HG03175 (cell line): Measurements from ENCODE around the gene CDK5.
A peak's percentile ranks its signal among the peaks of the same experiment; 100 is the strongest.
"Not testable (repeated sequence)": the region's sequence is repeated elsewhere in the genome, so short reads cannot be mapped to it uniquely, and the experiment has no call there.

Experiments
- ATAC-seq: cut with Tn5 transposase; IDR thresholded peaks from one replicate; pipeline ENCODE4 v1.9.1; 2021; ENCODE audit warnings: mild to moderate bottlenecking, moderate library complexity; ENCODE audit not compliant: unreplicated experiment

Gene CDK5

DNA sequence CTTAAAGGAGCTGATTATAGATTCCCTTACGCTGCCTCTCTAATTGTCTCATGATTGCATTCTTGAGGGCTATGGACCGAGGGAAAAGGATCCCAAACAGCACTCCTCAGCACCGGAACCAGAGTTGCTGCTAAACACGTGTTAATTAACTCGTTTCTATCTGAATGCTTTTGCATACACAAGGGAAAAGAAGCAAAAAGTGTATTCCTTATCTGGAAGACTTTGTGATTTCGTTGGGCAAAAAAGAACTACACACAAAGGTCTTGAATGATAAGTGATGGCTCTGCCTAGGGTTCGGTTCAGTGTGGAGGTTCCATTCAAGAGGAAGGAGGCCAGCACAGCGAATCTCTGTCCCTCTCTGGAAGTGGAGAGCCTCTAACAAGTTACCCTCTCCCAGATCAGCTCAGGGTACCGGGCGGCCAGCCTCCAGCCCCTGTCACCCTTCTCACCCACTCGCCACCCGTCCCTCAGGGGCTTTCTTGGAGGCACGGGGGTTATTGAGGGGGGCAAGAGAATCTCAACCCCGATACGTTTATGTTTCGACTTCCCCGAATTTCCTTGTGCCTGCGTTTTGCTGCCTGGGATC, 1.2 kb upstream of the CDK5 start:
- no peak for ATAC-seq

DNA sequence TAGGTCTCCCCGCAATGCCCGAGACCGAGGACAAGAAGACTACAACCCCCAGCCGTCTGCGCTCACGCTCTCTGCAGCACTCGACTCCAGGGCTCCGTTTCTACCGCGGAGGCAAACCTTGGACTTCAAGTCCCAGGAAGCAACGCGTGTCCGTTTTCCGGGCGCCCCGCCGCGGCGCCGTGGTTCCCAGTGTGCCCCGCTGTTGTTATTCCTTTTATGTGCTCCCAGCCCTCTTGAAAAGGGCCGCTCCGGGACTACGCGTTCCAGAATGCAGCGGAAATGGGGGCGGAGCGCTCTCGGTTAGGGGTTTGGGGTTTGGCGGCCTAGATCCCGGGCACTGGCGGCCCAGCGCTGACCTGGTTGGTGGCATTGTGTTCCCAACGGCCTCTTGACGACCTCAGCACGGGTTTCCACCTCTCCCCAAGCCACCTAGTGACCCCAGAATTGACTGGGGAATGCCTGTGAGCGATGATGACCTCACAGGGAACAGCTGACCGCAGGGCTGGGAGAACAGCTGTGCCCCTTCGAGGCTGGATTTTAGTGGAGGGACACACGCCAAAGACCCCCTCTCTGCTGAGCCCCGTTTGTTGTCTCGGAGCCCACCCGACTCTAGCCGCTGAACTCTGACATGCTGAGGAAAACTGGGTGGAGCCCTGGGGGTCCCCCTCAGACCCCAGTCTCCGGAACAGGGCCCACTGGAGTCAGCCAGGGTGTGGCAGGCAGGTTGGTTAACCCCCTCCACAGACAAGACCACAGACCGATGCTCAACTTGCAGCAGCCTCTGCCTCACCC, 488 bp upstream of the CDK5 start:
- ATAC-seq = peak; percentile 89

DNA sequence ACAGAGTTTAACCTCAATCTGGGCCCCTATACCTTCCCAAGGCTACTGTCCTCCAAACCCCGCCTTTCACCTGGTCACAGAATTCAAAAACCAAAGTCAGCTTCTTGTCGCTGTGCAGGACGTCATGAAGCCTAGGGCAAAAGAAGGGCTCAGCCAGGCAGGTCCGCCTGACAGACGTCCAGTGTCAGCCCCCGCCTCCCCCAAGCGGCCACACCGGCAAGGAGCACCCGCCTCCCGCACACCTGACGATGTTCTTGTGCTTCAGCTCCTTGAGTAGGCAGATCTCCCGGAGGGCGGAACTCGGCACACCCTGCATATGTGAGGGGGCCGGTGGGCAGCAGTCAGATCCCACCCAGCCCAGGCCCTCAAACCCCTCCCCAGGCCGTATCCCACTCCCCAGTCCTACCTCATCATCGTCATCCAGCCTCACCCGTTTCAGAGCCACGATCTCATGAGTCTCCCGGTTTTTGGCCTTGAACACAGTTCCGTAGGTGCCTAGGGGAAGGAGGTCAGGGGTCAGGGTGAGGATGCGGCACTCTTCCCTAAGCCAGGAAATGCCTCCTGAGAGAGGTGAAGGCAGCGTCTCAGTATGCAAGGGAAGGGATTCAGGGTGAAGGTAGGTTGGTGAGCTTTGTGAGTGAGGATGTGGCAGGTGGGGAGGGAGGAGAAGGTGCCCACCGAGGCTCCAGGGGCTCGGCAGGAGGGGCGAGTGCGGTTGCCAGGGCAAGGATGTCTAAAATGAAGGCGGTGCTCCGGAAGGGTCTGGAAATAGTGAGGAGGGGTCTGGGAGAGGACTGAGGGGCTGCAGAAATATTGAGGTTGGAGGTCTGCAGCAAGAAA, 811 bp downstream of the CDK5 start:
- ATAC-seq = no peak

DNA sequence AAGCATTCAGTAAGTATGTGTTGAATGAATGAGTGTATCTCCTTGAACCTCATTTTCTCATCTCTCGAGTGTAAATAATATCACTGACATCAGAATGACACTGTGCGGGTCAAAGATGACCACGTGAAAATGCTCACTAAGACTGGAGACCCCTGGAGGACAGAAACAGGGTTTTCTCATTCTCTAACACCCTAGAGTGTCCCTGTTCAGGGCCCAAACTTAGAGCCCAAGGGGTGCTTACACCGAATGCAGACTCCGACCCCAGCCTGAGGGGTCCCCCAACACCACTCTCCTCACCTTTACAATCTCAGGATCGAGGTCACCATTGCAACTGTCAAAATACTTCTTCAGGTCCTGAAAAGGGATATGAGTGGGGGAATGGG, 1.4 kb downstream of the CDK5 start:
- no peak for ATAC-seq

DNA sequence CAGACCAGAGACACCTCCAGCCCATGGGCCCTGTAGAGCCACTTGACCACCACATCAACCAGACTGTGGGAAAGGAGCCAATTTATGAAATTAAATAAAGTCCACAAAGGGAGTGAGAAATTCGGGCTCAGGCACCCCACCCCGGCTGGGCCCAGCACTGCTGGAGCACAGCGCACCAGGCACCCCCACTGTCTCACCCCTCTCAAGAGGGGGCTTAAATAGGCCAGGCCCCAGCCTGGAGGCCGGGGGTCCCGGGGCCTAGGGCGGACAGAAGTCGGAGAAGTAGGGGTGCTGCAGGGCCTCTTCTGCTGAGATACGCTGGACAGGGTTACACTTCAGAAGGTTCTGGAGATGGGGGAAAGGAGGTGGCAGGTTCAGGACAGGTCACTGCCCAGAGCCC, 3.9 kb downstream of the CDK5 start:
- no peak for ATAC-seq

DNA sequence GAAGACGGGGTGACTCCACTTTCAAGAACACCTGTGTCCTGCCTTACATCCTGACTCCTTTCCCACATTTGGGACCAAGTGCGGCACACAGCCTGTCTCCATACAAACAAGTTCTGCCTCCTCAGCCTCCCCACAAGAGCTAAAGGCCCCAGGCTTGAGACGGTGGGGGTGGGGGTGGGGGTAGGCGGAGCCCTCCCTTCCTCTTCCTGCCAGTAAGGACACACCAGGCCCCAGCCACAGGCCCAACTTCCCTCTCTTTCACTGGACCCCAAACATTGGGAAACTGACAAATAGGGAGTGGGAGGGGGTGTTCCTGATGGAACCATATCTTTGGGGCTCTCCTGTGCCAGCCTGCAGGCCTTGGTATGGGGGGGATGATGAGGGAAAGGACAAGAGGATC, 4.6 kb downstream of the CDK5 start:
- no peak for ATAC-seq

DNA sequence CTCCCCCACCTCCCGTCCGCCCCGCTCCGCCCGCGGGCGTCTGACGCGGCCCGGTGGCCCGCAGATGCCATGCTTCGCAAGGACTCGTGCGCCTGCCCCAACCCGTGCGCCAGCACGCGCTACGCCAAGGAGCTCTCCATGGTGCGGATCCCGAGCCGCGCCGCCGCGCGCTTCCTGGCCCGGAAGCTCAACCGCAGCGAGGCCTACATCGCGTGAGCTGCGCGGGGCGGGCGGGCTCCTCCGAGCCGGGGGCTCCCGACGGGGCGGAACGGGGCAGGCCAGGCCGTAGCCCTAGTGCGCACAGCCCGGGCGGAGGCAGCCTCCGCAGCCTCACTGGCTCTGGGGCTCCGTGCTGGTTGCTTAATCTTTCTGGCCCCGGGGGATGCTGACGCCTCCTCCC, 6.6 kb downstream of the CDK5 start:
- no peak for ATAC-seq

DNA sequence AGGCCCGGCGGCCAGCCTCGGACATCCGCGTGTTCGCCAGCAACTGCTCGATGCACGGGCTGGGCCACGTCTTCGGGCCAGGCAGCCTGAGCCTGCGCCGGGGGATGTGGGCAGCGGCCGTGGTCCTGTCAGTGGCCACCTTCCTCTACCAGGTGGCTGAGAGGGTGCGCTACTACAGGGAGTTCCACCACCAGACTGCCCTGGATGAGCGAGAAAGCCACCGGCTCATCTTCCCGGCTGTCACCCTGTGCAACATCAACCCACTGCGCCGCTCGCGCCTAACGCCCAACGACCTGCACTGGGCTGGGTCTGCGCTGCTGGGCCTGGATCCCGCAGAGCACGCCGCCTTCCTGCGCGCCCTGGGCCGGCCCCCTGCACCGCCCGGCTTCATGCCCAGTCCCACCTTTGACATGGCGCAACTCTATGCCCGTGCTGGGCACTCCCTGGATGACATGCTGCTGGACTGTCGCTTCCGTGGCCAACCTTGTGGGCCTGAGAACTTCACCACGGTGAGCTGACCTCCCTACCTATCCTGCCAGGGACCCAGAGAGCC, 8.7 kb downstream of the CDK5 start:
- ATAC-seq = no peak

DNA sequence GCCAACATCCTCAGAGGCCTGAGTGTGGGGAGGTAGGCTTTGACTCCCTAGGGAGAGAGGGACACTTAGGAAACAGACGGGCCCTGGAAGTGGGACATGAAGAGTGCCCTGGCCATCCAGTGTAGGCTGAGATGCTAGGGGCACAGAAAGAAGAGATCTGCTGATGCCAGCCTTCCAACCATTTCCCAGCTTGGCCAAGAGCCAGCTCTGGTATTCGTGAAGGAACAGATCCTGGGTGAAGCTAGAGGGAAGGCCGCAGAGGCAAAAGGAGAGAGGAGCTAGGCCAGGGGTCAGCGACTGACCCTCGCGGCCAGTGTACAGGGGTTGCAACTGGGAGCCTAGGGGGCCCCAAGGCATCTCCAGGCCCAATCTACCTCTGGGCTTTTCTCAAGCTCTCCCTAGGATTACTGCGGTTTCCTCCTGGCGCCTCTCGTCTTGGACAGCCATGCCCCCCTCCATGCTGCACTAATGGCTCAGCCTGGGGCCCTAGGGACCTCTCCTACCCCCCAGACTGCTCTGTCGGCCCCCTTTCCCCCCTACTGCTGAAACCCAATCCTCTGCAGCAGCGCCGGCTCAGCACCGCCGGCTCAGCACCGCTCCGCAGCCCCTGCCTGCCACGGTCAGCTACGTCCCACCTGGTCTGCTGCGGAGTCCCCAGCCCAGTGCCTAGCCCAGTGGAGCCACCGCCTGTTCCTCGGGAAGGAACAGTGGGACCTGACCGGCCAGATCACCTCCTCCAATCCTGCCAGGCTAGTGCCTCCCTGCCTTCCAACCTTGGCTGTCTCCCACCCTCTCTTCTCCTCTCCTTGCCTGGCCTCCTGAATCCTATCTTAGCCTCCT, 9.5 kb downstream of the CDK5 start, which contains the start of gene ASIC3:
TSS of gene ASIC3 (plus strand) at position 556 of the 840 bp plus-strand sequence. CDS start 355 bp downstream, outside the sequence.
- no peak for ATAC-seq

DNA sequence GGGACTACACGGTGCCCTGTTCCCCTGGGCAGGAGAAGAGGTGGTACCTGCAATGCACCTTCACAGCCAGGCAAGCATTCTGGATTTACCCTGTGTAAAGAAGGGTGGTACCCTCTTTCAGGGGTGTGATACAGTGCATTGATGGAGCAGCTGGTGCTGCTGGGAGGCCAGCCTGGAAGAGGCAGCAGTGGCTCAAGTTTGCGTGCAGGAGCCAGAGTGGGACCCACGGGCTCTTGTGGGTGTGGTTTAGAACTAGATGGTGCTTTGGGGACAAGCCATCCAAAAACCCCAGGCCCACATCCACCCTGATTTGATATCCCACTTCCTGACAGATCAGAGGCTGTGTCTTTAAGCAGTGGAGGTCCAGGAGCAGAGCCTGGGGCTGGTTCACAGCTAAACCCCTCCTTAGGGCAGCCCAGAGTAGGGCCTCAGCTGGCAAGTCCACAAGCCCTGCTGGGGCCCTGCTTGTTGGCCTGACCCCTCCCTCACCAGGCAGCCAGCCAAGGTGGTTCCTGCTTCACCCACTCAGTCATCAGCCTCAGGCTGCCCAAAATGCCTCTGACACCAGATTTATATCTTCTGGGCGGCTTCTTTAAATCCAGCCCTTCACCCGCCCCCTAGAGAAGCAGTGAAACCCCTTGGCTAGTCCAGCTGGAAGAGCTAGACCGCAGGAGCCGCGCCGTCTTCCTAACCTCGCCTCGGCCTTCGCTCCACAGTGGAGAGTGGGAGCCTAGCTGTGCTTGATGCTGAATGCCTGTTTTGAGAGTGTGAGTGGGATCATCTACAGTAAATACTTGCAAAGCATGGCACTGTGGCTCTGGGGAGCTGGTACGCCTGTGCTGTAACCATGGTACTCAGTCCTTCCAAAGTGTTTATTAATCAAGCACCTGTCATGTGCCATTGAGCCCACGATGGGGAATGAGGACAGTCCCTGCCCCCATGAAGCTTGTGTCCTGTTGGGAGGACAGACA, 10.8 kb downstream of the CDK5 start:
- no peak for ATAC-seq

DNA sequence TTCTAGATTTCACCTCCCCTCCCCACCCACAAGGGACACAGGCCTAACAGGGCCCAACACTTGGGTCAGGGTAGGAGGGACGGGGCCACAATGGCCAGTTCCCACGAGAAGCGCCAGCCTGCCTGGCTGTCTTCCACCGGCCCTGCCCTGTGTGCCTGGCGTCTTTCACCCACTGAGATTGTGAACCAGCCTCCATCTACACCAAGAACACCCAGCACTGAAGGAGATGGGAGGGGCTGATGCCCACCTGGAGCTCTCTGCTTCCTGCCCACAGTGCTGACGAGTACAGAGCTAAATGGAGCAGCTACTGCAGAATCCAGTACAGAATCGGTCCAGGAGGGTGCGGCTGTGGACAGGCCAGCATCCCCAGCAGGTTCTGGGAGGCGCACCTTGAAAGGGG, 11.7 kb downstream of the CDK5 start:
- ATAC-seq = no peak

DNA sequence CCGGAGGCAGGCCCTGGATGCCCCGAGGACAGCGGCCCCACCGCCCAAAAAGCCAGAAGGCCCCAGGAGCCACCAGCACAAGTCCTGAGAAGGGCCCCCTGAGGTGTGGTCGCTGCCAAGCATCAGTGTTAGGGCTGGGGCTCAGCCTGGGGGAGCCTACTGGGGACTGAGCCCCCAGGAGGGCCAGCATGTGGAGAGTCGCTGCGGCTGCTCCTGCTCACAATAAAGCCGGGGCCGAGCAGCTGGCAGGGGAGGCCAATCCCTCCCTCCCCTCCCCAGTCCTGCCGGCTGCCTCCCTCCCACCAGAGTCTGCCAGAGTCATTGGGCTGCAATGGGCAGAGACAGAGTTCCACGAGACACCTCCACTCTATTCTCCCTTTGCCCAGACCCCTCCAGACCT, 12.4 kb downstream of the CDK5 start:
- no peak for ATAC-seq

DNA sequence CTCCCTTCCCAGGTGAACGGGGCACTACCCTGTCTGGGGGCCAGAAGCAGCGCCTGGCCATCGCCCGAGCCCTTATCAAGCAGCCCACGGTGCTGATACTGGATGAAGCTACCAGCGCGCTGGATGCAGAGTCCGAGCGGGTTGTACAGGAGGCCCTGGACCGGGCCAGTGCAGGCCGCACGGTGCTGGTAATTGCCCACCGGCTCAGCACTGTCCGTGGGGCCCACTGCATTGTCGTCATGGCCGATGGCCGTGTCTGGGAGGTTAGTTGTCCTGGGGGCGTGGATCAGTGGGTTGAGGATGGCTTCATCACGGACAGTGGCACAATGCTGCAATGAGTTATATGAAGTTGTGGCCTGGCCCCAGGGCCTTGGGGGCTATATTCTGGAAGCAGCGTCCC, 13.7 kb downstream of the CDK5 start:
- ATAC-seq = no peak

DNA sequence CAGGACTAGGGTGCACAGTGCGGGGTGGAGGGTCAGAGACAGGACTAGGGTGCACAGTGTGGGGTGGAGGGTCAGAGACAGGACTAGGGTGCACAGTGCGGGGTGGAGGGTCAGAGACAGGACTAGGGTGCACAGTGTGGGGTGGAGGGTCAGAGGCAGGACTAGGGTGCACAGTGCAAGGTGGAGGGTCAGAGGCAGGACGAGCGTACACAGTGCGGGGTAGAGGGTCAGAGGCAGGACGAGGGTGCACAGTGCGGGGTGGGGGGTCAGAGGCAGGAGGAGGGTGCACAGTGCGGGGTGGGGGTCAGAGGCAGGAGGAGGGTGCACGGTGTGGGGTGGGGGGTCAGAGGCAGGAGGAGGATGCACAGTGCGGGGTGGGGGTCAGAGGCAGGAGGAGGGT, 14.2 kb downstream of the CDK5 start:
- not testable (repeated sequence) for ATAC-seq

DNA sequence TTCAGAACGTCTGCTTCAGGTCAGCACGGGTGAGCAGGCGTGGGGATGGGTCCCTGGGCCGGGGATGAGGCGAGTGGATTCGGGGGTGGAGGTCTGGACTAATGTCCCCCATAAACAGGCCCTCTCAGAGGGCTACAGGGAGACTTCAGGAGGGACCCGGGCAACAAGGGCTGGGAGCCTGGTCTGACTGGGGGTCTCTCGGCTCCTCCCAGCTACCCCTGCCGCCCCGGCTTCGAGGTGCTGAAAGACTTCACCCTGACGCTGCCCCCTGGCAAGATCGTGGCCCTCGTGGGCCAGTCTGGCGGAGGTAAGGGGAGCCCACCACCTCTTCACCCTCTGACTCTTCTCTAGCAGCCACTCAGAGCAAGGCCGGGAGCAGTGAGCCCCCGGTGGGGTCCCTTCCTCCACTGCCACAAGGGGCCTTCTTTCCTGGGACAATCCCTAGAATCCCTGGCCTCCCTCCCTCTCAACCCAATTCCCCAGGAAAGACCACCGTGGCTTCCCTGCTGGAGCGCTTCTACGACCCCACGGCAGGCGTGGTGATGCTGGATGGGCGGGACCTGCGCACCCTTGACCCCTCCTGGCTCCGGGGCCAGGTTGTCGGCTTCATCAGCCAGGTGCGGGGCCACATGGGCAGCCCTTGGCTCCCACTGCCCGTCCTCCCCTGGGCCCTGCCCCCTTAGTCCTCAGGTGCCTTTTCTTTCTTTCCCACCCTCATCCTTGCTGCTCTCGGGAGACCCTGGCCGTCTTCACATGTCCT, 16.9 kb downstream of the CDK5 start:
- ATAC-seq = no peak

DNA sequence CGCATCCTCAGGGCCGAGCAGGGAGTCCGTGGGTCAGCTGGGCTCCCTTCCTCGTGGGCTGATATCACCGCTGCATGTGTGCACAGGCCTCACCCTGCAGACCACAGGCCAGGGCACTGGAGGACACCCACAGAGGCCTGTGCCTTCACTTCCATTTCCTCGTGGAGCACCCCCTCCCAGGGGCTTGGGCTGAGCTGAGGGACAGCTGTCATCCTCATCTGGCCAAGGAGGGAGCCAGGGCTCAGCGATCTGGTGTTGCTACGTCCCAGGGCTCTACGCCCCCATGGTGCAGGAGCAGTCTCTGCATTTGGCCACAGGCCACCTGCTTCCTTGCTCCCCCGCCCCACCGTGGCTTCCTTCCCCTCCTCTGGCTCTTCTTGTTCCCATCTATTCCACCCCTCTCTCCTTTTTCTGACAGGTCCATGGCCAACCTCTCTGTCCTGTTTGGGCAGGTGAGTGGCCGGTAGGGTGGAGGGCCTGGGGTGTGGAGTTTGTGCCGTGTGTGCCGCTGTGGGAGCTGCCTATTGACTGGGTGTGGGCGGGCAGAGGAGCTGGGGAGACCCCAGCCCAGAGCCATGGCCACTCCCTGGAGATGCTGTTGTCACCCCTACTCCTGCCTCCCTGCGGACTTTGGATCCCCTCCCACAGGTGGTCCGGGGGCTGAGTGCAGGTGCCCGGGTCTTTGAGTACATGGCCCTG, 17.7 kb downstream of the CDK5 start:
- ATAC-seq = no peak

DNA sequence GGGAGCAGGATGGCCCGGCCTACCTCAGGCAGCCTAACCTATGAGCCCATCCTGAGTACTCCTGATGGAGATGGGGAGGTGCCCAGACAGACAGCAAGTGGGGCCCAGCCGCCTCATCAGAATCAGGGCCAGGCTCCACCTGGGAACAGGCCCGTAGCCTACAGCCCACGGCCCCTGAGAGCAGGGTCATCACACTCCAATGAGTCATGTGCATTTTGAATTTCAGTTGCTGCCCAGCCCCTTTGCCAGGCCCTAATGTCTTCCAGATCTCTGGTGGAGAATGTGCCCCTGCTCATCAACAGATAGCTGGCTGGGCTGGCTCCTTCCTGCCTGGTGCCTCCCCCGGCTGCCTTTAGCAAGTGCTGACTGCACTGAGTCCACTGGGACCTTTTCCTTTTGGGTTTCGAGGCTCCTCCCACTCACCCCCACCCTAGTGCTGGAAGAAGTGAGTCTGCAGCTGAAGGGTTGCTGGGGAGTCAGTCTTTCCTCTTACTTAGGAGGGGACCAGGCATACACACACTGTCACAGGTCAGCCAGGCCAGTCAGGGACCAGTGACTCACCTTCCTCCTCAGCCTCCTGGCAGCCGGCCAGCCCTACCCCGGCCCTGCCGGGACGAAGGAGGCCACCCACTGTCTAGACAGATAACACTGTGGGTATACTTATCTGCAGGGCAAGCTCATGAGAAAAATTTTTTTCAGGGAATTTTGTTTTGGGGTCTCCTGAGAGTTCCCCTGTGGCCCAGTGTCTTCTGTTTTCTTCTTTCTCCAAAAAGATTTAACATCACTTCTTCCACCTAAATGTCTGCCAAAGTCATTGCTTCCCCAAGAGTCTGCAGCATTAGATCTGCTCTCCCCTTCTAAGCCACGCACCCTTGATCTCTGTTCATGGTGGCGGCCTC, 18.5 kb downstream of the CDK5 start:
- no peak for ATAC-seq
